Measurements from ENCODE around the gene TMC1.

Gene TMC1

DNA sequence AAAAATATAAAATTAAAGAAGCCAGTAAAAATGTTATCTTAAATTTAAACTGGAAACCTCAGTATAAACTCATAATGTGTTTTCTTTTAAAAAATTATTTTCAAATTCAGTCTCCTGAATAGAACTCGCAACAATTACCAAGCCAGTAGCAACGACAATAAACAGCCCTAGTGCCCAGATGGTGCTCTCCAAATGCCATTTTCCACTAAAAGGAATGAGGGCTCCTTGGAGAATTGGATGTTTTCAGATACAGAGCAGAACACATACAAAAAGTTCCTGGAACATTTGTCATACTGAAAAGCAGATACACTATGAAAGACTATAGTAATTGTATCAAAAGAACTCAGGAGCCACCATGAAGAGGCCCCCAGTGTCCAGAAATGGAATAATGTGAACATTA lies 97.4 kb downstream of the TMC1 start:
- TF ChIP-seq, protein P1, sequence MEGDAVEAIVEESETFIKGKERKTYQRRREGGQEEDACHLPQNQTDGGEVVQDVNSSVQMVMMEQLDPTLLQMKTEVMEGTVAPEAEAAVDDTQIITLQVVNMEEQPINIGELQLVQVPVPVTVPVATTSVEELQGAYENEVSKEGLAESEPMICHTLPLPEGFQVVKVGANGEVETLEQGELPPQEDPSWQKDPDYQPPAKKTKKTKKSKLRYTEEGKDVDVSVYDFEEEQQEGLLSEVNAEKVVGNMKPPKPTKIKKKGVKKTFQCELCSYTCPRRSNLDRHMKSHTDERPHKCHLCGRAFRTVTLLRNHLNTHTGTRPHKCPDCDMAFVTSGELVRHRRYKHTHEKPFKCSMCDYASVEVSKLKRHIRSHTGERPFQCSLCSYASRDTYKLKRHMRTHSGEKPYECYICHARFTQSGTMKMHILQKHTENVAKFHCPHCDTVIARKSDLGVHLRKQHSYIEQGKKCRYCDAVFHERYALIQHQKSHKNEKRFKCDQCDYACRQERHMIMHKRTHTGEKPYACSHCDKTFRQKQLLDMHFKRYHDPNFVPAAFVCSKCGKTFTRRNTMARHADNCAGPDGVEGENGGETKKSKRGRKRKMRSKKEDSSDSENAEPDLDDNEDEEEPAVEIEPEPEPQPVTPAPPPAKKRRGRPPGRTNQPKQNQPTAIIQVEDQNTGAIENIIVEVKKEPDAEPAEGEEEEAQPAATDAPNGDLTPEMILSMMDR (IDR thresholded peaks at IDR 0.05; ENCODE audit: low read depth, low read length), result no peak
- no peak for DNase-seq (ENCODE audit: extremely low read depth, low read depth)

DNA sequence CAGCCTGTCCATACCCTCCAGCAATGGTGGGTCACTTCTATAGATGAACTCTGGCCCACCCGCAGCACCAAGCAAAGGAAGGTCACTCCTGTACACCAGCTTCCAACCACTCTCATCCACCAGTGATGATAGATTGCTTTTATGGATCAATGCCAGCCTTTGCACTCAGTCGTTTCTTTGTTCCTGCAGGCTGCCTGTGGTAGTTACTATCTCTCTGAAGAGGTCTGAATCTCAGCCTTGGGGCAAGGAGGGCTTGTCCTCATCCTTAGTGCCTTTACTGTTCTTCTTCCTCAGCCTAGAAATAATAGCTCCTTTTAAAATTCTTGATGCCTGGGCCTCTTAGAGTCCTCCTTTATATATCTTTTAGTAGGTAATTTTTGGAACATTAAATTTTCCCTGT lies 100.8 kb downstream of the TMC1 start:
- TF ChIP-seq, protein P1 (IDR thresholded peaks at IDR 0.05; ENCODE audit: low read depth, low read length), result no peak
- no peak for DNase-seq (ENCODE audit: extremely low read depth, low read depth)

DNA sequence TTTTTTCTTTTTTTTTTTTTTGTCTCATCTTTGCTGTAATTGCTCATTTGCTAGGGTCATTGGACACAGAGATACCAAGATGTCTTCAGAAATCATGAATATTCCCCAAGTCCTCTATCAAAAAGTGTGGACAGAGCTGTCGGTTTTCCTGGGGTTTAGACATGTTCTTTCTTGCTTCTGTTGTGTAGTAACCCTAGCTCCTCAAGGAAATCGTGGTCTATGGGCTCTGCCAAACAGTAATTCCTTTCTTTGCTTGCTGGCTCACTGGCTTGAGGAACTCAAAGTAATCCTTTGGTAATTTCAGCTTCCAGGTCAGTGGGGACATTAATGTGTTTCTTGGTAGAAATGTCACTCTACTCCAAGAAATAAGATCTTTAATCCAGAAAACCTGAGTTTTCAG lies 101.7 kb downstream of the TMC1 start:
- TF ChIP-seq, protein P1 (IDR thresholded peaks at IDR 0.05; ENCODE audit: low read depth, low read length), result no peak
- no peak for DNase-seq (ENCODE audit: extremely low read depth, low read depth)

DNA sequence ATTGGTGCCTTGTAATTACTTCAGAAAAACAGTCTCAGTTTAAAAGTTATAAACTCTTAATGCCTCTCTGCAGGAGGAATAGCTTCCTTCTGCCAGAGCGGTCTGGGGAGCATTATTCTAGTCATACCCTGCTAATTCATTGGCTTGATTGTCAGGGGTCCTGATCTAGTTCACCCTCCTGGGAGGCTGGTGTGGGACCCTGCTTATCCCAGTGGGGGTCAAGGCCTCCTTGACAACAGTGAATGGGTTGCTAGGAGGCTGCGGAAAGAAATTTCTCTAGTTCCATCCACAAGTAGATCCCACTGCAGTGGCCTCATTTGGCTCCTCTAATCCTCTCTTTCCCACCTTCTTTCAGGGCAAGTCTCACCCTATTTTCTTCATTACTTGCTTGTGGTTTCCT lies 105.7 kb downstream of the TMC1 start:
- TF ChIP-seq, protein P1 (IDR thresholded peaks at IDR 0.05; ENCODE audit: low read depth, low read length), result no peak
- DNase-seq (ENCODE audit: extremely low read depth, low read depth), result no peak

DNA sequence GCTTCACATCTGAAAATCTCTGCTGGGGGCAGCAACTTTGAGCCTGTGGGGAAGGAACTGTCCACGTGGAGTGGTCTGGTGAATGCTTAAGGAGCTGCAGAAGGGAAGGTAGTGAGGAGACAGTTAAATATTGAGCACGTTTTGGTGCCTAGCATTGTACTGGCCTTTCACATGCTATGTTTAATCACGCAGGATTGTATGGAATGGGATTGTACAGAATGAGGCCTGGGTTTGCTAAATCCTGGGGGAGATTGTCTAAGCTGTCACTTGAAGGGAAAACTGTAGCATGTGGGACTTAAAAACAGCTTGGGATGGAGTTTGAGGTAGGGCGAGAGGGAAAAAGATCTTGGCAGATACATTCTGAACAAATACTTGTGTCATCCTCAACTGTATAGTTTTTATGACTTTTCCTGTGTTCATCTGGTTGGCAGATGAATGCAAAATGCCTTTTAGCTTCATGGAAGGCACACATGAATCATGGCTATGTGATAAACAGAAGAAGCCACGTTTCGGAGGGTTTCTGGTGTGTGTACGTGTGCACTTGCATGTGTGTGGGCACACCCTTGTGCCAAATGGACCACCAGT lies 106.6 kb downstream of the TMC1 start:
- TF ChIP-seq, protein P1 (IDR thresholded peaks at IDR 0.05; ENCODE audit: low read depth, low read length), result no peak
- no peak for DNase-seq (ENCODE audit: extremely low read depth, low read depth)

DNA sequence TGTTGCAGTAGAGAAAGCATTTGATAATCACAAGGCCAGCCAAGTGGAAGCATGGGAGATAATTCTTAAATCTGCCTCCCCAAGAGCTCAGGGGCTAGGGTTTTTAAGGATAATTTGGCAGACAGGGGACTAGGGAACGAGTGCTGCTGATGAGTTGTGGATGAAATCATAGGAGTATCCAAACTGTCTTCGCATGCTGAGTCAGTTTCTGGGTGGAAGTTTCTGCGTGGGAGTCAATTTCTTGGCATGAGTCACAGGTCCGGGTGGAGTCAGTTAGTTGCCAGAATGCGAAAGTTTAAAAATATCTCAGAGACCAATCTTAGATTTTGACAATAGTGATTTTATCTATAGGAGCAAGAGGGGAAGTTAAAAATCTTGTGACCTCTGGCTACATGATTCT lies 112.6 kb downstream of the TMC1 start:
- no peak for DNase-seq (ENCODE audit: extremely low read depth, low read depth)
- TF ChIP-seq, protein P1 (IDR thresholded peaks at IDR 0.05; ENCODE audit: low read depth, low read length), result no peak

DNA sequence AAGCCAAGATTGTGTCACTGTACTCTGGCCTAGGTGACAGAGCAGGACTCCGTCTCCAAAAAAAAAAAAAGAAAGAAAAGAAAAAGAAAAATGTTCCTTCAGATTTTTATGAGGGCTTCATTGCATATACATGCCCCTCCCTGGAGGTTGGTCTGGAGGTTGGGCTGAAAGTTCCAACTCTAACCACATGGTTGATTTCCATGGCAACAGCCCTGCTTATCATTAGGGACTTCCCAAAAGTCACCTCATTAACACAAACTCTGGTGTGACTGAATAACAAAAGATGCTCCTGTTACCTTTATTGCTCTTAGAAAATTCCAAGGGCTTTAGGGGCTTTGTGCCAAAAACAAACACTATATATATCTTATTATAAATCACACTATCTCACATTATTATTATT lies 113.8 kb downstream of the TMC1 start:
- TF ChIP-seq, protein P1 (IDR thresholded peaks at IDR 0.05; ENCODE audit: low read depth, low read length), result no peak
- DNase-seq (ENCODE audit: extremely low read depth, low read depth), result no peak

All from AG09319 (cell line).